HG03095 (cell line): Measurements from ENCODE around the gene CREB5.
"Not testable (repeated sequence)": the region's sequence is repeated elsewhere in the genome, so short reads cannot be mapped to it uniquely, and the experiment has no call there.

Experiments used
- ATAC-seq: cut with Tn5 transposase; IDR thresholded peaks from one replicate; pipeline ENCODE4 v1.9.1; 2021; ENCODE audit warnings: moderate library complexity; ENCODE audit not compliant: unreplicated experiment

CREB5 gene

DNA sequence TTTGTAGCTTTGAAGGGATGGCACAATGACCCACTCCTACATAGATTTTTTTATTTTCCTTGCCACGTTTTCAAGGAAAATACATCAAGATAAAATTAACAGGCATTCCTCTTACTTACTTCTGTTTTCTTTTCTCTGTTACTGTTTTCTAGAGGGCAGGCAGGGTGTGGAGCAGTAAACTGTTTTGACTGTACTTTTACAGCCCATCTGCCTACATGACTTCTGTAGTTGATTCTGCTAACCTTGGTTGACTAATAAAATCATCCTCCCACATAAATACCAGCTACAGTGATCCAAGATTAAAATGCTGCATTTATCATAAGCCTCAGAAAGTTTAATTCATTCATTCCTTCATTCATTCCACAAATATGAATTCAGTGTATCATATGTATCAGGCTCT lies 387.3 kb downstream of the CREB5 start:
- ATAC-seq = no peak

- no peak for ATAC-seq
These were observed 387.8 kb downstream of the CREB5 start for GRCh38 chr7:28800150-28800549.

- ATAC-seq = no peak
These were observed 390.1 kb downstream of the CREB5 start for GRCh38 chr7:28802450-28802849.

DNA sequence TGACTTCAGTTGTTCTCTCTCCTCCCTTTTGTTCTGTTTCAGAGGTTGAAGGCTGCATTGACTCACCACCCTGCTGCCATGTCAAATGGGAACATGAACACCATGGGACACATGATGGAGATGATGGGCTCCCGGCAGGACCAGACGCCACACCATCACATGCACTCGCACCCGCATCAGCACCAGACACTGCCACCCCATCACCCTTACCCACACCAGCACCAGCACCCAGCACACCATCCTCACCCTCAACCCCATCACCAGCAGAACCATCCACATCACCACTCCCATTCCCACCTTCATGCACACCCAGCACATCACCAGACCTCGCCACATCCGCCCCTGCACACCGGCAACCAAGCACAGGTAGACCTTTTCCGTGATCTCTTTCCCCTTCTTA lies 391.8 kb downstream of the CREB5 start:
- no peak for ATAC-seq

GRCh38 chr7:28804990-28805389 lies 392.7 kb downstream of the CREB5 start:
- no peak for ATAC-seq

GRCh38 chr7:28806841-28807240 lies 394.5 kb downstream of the CREB5 start:
- ATAC-seq = no peak

GRCh38 chr7:28807396-28807994 lies 395.2 kb downstream of the CREB5 start:
- no peak for ATAC-seq

DNA sequence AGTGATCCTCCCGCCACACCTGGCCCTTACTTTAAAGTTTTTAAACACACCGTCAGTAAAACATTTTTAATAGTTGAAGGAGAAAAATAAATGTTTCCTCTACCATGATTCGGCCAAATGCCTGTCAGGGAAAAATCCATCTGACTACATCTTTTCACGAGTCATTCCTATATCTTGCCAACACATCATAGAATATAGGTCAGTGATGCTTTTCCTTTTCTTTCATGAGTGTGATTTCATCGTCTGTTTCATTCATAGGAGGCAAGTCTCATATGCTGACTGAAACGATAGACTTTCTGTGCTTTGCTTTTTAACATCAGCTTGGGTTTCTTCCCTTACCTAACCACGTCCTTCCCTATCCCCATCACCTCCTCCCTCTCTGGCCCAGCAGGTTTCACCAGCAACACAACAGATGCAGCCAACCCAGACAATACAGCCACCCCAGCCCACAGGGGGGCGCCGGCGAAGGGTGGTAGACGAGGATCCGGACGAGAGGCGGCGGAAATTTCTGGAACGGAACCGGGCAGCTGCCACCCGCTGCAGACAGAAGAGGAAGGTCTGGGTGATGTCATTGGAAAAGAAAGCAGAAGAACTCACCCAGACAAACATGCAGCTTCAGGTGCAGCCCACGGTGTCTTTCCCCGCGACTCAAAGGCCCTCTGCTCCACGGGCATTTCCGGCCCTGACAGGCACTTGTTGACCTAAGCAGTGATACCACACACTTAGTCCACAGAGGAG lies 396.6 kb downstream of the CREB5 start:
- no peak for ATAC-seq

- ATAC-seq = no peak
These were observed 398.7 kb downstream of the CREB5 start for GRCh38 chr7:28811008-28811407.

GRCh38 chr7:28811701-28812430 lies 399.5 kb downstream of the CREB5 start:
- no peak for ATAC-seq

GRCh38 chr7:28812616-28813015 lies 400.3 kb downstream of the CREB5 start:
- no peak for ATAC-seq

- ATAC-seq = no peak
These were observed 401.1 kb downstream of the CREB5 start for GRCh38 chr7:28813243-28813962.

- ATAC-seq = peak; percentile 38
These were observed 403.1 kb downstream of the CREB5 start for GRCh38 chr7:28815369-28815927.

DNA sequence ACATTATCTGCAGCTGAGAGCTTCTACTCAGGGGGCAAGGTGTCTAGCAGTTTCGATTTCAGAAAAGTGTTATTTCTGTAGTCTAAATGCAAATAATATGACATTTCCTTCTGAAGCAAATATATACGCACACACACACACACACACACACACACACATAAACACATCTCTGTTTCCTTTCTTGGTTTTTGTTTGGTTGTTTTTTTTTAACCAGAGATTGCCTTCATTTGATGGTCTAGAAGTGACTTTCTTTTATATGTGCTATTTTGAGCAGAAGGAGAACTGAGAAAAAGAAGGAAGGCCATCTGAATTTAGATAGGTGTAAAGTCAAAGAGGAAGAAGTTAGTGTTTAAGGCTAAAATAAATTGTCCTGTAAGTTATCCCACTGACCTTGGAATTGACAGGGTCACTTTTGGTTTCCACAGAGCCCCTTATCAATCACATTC lies 403.6 kb downstream of the CREB5 start:
- ATAC-seq = peak; percentile 84

- no peak for ATAC-seq
These were observed 406.7 kb downstream of the CREB5 start for GRCh38 chr7:28818996-28819395.

GRCh38 chr7:28823582-28823981 lies 411.3 kb downstream of the CREB5 start:
- ATAC-seq = no peak

GRCh38 chr7:28825817-28826448 lies 413.6 kb downstream of the CREB5 start:
- not testable (repeated sequence) for ATAC-seq

GRCh38 chr7:28830846-28831245 lies 418.5 kb downstream of the CREB5 start:
- no peak for ATAC-seq

DNA sequence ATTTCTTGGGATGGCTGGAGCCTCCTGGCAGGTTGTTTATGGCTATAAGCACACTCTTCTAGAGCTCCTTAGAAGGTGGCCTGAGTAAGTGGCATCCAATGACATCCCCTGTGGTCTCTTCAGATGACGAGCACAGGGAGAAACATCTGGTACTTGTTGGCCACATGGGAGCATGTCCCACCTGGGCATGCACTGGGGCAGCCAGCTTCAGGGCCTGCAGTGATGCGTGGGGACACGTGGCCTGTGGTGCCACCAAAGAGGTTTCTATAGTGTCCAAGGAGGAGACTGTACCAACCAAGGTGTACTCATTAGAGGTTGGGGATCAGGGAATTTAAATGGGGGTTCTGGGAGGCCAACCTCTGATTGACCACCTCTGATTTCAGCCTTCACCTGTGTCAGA lies 420.4 kb downstream of the CREB5 start:
- ATAC-seq = no peak

DNA sequence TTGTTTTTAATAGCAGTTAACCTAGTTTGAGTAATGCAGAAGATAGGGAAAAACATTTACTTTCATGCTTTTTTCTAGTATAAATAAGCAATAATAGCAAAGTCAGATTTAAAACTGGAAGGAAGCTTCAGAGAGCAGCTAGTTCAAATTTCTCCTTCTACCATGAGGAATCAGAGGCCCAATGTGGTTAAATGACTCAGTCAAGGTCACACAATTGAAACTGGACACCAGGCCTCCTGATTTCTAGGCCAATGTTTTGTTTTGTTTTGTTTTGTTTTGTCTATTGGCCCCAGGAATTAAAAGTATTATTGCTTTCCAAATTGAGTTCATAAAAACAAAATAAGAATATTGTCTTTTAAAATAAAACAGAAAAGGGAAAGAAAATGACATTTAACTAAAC lies 423.5 kb downstream of the CREB5 start:
- no peak for ATAC-seq

DNA sequence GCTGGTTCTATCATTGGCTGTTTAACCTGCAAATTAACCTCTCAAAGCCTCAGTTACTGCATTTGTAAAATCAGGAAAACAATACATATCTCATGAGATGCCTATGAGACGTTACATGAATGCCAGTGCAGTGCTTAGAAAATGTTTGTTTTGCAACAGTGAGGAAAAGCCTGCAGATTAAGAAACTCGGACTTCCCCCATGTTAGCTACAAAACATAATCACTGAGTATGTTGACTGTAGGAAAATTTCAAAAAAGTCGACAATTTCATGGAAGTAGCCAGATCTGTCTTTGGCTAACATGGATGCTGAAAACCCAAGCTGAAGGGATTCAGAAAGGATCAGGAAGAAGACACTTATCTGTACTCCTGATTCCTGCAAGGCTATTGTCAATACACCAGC lies 424.4 kb downstream of the CREB5 start:
- ATAC-seq = no peak
